WTC11 (cell line): ENCODE data around the gene SDHC.

Experiments used
- CTCF ChIP-seq: fragments of 200-600 bp; IDR thresholded peaks from 2 replicates; pipeline ENCODE4 v1.8.0; 2022; ENCODE audit warnings: antibody characterized with exemption
- E2F4 ChIP-seq: sonication (generic); formaldehyde crosslinking; IDR thresholded peaks from 2 replicates; pipeline ENCODE4 v1.8.1; 2022; ENCODE audit warnings: low read depth, mild to moderate bottlenecking, moderate library complexity, missing genetic modification reagents, borderline replicate concordance
- FOXP1 ChIP-seq: sonication (generic); formaldehyde crosslinking; IDR thresholded peaks from 2 replicates; pipeline ENCODE4 v1.8.0; 2022; ENCODE audit warnings: missing genetic modification reagents, mild to moderate bottlenecking, moderate library complexity, borderline replicate concordance
- IRF1 ChIP-seq: sonication (generic); formaldehyde crosslinking; IDR thresholded peaks from 2 replicates; pipeline ENCODE4 v1.8.0; 2023; ENCODE audit warnings: missing genetic modification reagents
- KAT7 ChIP-seq: sonication (generic); formaldehyde crosslinking; IDR thresholded peaks from 2 replicates; pipeline ENCODE4 v1.8.1; 2023; ENCODE audit warnings: missing genetic modification reagents, mild to moderate bottlenecking, borderline replicate concordance
- USF2 ChIP-seq: sonication (generic); formaldehyde crosslinking; IDR thresholded peaks from 2 replicates; pipeline ENCODE4 v1.8.1; 2023; ENCODE audit warnings: mild to moderate bottlenecking, missing genetic modification reagents, moderate library complexity
- ZBTB43 ChIP-seq: sonication (generic); formaldehyde crosslinking; IDR thresholded peaks from 2 replicates; pipeline ENCODE4 v1.8.1; 2023; ENCODE audit warnings: mild to moderate bottlenecking, missing genetic modification reagents

- no peak for TF ChIP-seq KAT7 (CRISPR knock-in tag)
- no peak for TF ChIP-seq IRF1
- no peak for TF ChIP-seq CTCF
- no peak for TF ChIP-seq USF2 (CRISPR knock-in tag)
- TF ChIP-seq FOXP1: no peak
- TF ChIP-seq ZBTB43 (CRISPR knock-in tag): no peak
- no peak for TF ChIP-seq E2F4 (CRISPR knock-in tag)
Observed at GRCh38 chr1:161378014-161378413, 63.8 kb downstream of the SDHC start.
